ENCODE data around the gene PTGER1. TPM values are rescaled to one million over a fixed set of nuclear protein-coding genes. Genes with fewer than 3 reads are reported as not detected.

The PTGER1 gene
- total and polyA plus RNA-seq, 2 of the 13 experiments (the other 11 are each of a cell fraction or from before 2014, with no cell fraction given), result 0.13 TPM; not detected in 1

DNA sequence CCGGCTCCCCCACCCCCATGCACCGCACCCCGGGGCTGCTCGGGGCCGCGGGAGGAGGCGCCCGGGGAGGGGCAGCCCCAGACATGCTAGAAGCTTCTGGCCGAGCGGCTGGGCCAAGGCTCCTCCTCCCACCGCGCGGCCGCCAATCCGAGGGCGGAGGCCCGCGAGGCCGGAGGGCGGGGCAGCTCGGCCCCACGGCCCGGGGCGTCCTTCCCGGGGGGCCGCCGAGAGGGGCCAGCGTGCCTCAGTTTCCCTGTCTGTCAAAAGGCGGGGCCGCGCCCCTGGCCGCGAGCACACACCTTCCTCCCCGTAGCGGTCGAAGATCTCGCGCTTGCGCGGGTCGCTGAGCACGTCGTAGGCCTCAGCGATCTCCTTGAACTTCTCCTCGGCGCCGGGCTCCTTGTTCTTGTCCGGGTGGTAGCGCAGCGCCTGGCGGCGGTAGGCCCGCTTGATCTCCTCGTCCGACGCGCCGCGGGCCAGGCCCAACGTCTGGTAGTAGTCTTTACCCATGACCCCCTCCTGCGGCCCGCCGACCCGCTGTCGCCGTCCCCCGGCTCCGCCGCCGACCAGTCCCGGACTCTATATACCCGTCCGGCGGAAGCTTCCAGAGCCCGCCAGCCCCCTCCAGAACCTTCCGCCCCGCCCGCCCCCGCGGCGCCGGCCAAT, 42.8 kb upstream of the PTGER1 start, which contains the start of gene DNAJB1 (continued):
- TF ChIP-seq, protein P1, sequence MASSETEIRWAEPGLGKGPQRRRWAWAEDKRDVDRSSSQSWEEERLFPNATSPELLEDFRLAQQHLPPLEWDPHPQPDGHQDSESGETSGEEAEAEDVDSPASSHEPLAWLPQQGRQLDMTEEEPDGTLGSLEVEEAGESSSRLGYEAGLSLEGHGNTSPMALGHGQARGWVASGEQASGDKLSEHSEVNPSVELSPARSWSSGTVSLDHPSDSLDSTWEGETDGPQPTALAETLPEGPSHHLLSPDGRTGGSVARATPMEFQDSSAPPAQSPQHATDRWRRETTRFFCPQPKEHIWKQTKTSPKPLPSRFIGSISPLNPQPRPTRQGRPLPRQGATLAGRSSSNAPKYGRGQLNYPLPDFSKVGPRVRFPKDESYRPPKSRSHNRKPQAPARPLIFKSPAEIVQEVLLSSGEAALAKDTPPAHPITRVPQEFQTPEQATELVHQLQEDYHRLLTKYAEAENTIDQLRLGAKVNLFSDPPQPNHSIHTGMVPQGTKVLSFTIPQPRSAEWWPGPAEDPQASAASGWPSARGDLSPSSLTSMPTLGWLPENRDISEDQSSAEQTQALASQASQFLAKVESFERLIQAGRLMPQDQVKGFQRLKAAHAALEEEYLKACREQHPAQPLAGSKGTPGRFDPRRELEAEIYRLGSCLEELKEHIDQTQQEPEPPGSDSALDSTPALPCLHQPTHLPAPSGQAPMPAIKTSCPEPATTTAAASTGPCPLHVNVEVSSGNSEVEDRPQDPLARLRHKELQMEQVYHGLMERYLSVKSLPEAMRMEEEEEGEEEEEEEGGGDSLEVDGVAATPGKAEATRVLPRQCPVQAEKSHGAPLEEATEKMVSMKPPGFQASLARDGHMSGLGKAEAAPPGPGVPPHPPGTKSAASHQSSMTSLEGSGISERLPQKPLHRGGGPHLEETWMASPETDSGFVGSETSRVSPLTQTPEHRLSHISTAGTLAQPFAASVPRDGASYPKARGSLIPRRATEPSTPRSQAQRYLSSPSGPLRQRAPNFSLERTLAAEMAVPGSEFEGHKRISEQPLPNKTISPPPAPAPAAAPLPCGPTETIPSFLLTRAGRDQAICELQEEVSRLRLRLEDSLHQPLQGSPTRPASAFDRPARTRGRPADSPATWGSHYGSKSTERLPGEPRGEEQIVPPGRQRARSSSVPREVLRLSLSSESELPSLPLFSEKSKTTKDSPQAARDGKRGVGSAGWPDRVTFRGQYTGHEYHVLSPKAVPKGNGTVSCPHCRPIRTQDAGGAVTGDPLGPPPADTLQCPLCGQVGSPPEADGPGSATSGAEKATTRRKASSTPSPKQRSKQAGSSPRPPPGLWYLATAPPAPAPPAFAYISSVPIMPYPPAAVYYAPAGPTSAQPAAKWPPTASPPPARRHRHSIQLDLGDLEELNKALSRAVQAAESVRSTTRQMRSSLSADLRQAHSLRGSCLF (CRISPR knock-in tag; IDR thresholded peaks at IDR 0.05; ENCODE audit: borderline replicate concordance), result 0 out of 2 replicates have a peak, but pooled peaks have one; percentile 75
- TF ChIP-seq BORCS8-MEF2B (CRISPR knock-in tag; IDR thresholded peaks at IDR 0.05), result peak; percentile 48; the same call in 1 of the 2 replicates
- no peak for TF ChIP-seq ARNTL (CRISPR knock-in tag; IDR thresholded peaks at IDR 0.05)
- TF ChIP-seq, protein P2, sequence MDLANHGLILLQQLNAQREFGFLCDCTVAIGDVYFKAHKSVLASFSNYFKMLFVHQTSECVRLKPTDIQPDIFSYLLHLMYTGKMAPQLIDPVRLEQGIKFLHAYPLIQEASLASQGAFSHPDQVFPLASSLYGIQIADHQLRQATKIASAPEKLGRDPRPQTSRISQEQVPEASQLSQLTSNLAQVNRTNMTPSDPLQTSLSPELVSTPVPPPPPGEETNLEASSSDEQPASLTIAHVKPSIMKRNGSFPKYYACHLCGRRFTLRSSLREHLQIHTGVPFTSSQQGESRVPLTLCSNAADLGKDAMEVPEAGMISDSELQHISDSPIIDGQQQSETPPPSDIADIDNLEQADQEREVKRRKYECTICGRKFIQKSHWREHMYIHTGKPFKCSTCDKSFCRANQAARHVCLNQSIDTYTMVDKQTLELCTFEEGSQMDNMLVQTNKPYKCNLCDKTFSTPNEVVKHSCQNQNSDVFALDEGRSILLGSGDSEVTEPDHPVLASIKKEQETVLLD (CRISPR knock-in tag; IDR thresholded peaks at IDR 0.05; ENCODE audit: low read depth), result no peak
- TF ChIP-seq SIX4 (CRISPR knock-in tag; IDR thresholded peaks at IDR 0.05), result peak; percentile 11; the same call in 1 of the 2 replicates
- TF ChIP-seq SRSF1 (optimal IDR thresholded peaks at IDR 0.05; ENCODE audit: low read depth, low read length), result peak; percentile 66
- TF ChIP-seq ARNT2 (CRISPR knock-in tag; IDR thresholded peaks at IDR 0.05; ENCODE audit: low read depth), result peak; percentile 47
- TF ChIP-seq, protein P3, sequence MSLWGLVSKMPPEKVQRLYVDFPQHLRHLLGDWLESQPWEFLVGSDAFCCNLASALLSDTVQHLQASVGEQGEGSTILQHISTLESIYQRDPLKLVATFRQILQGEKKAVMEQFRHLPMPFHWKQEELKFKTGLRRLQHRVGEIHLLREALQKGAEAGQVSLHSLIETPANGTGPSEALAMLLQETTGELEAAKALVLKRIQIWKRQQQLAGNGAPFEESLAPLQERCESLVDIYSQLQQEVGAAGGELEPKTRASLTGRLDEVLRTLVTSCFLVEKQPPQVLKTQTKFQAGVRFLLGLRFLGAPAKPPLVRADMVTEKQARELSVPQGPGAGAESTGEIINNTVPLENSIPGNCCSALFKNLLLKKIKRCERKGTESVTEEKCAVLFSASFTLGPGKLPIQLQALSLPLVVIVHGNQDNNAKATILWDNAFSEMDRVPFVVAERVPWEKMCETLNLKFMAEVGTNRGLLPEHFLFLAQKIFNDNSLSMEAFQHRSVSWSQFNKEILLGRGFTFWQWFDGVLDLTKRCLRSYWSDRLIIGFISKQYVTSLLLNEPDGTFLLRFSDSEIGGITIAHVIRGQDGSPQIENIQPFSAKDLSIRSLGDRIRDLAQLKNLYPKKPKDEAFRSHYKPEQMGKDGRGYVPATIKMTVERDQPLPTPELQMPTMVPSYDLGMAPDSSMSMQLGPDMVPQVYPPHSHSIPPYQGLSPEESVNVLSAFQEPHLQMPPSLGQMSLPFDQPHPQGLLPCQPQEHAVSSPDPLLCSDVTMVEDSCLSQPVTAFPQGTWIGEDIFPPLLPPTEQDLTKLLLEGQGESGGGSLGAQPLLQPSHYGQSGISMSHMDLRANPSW (CRISPR knock-in tag; IDR thresholded peaks at IDR 0.05; ENCODE audit: borderline replicate concordance), result no peak
- 0 out of 2 replicates have a peak, but pooled peaks have one; percentile 37 for TF ChIP-seq TOPORS (CRISPR knock-in tag; IDR thresholded peaks at IDR 0.05)
- TF ChIP-seq, protein P4, sequence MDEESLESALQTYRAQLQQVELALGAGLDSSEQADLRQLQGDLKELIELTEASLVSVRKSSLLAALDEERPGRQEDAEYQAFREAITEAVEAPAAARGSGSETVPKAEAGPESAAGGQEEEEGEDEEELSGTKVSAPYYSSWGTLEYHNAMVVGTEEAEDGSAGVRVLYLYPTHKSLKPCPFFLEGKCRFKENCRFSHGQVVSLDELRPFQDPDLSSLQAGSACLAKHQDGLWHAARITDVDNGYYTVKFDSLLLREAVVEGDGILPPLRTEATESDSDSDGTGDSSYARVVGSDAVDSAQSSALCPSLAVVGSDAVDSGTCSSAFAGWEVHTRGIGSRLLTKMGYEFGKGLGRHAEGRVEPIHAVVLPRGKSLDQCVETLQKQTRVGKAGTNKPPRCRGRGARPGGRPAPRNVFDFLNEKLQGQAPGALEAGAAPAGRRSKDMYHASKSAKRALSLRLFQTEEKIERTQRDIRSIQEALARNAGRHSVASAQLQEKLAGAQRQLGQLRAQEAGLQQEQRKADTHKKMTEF (CRISPR knock-in tag; IDR thresholded peaks at IDR 0.05), result peak; percentile 61; the same call in 1 of the 2 replicates
- no peak for TF ChIP-seq HNRNPUL1 (IDR thresholded peaks at IDR 0.05; ENCODE audit: low read depth, low read length)
- TF ChIP-seq, protein P5, sequence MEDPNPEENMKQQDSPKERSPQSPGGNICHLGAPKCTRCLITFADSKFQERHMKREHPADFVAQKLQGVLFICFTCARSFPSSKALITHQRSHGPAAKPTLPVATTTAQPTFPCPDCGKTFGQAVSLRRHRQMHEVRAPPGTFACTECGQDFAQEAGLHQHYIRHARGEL (CRISPR knock-in tag; IDR thresholded peaks at IDR 0.05), result no peak
- TF ChIP-seq, protein P6, sequence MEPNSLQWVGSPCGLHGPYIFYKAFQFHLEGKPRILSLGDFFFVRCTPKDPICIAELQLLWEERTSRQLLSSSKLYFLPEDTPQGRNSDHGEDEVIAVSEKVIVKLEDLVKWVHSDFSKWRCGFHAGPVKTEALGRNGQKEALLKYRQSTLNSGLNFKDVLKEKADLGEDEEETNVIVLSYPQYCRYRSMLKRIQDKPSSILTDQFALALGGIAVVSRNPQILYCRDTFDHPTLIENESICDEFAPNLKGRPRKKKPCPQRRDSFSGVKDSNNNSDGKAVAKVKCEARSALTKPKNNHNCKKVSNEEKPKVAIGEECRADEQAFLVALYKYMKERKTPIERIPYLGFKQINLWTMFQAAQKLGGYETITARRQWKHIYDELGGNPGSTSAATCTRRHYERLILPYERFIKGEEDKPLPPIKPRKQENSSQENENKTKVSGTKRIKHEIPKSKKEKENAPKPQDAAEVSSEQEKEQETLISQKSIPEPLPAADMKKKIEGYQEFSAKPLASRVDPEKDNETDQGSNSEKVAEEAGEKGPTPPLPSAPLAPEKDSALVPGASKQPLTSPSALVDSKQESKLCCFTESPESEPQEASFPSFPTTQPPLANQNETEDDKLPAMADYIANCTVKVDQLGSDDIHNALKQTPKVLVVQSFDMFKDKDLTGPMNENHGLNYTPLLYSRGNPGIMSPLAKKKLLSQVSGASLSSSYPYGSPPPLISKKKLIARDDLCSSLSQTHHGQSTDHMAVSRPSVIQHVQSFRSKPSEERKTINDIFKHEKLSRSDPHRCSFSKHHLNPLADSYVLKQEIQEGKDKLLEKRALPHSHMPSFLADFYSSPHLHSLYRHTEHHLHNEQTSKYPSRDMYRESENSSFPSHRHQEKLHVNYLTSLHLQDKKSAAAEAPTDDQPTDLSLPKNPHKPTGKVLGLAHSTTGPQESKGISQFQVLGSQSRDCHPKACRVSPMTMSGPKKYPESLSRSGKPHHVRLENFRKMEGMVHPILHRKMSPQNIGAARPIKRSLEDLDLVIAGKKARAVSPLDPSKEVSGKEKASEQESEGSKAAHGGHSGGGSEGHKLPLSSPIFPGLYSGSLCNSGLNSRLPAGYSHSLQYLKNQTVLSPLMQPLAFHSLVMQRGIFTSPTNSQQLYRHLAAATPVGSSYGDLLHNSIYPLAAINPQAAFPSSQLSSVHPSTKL (CRISPR knock-in tag; IDR thresholded peaks at IDR 0.05), result no peak
